IMR-90 (cell line): Measurements from ENCODE around the gene RHCE.

Experiments
- BHLHE40 ChIP-seq: fragments of 150-350 bp; IDR thresholded peaks from 2 replicates; pipeline ENCODE4 v1.6.1; 2016; ENCODE audit warnings: mild to moderate bottlenecking, low read depth, low read length
- CEBPB ChIP-seq: IDR thresholded peaks from 2 replicates; pipeline ENCODE4 v1.6.1; 2012; ENCODE audit warnings: low read depth, low read length, improper control_type of control experiment
- CHD1 ChIP-seq: IDR thresholded peaks from 2 replicates; pipeline ENCODE4 v1.6.1; 2012; ENCODE audit warnings: low read depth, low read length, improper control_type of control experiment
- ELK1 ChIP-seq: fragments of 150-350 bp; IDR thresholded peaks from 2 replicates; pipeline ENCODE4 v1.6.1; 2016; ENCODE audit warnings: low read depth, mild to moderate bottlenecking, low read length, moderate library complexity, borderline replicate concordance
- FOS ChIP-seq: fragments of 150-350 bp; IDR thresholded peaks from 2 replicates; pipeline ENCODE4 v1.6.1; 2016; ENCODE audit warnings: low read depth, low read length
- MAFK ChIP-seq: IDR thresholded peaks from 2 replicates; pipeline ENCODE4 v1.6.1; 2012; ENCODE audit warnings: low read depth, low read length, improper control_type of control experiment
- POLR2A ChIP-seq: IDR thresholded peaks from 2 replicates; pipeline ENCODE4 v1.6.1; 2012; ENCODE audit warnings: mild to moderate bottlenecking, low read depth, low read length
- RAD21 ChIP-seq: IDR thresholded peaks from 2 replicates; pipeline ENCODE4 v1.6.1; 2012; ENCODE audit warnings: low read length, improper control_type of control experiment
- RCOR1 ChIP-seq: IDR thresholded peaks from 2 replicates; pipeline ENCODE4 v1.6.1; 2012; ENCODE audit warnings: mild to moderate bottlenecking, low read length, improper control_type of control experiment; ENCODE audit not compliant: insufficient replicate concordance
- RFX5 ChIP-seq: IDR thresholded peaks from 2 replicates; pipeline ENCODE4 v1.8.0; 2012; ENCODE audit warnings: low read depth, mild to moderate bottlenecking, low read length, moderate library complexity
- SMC3 ChIP-seq: fragments of 150-350 bp; IDR thresholded peaks from 2 replicates; pipeline ENCODE4 v1.6.1; 2016; ENCODE audit warnings: low read depth, mild to moderate bottlenecking, antibody characterized with exemption, low read length, moderate library complexity
- USF2 ChIP-seq: fragments of 150-350 bp; IDR thresholded peaks from 2 replicates; pipeline ENCODE4 v1.6.1; 2017; ENCODE audit warnings: mild to moderate bottlenecking, antibody characterized with exemption, low read length, low read depth
- TF ChIP-seq, protein P1 (sequence below): conservative IDR thresholded peaks from 2 replicates; pipeline ENCODE4 v1.5.1; 2012; ENCODE audit warnings: mild to moderate bottlenecking, low read depth, low read length, improper control_type of control experiment

DNA sequence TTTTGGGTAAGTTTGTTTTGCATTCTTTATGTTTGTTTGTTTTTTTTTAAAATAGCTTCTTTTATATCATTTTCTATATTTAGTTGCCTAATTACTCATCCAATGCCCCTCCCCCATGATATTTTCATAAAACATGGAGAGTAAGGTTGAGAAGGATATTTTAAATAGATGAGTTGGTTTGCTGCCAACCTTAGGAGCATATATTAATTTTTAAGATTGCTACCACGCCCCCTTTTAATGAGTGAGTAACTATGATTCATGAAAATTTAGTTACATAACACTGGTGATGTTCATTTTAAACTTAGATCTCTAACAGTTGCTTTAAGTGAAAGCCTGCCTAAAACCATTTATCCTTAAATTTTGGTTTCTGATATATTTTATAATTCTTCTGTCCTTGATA, 63.8 kb downstream of the RHCE start:
- TF ChIP-seq, protein P1, sequence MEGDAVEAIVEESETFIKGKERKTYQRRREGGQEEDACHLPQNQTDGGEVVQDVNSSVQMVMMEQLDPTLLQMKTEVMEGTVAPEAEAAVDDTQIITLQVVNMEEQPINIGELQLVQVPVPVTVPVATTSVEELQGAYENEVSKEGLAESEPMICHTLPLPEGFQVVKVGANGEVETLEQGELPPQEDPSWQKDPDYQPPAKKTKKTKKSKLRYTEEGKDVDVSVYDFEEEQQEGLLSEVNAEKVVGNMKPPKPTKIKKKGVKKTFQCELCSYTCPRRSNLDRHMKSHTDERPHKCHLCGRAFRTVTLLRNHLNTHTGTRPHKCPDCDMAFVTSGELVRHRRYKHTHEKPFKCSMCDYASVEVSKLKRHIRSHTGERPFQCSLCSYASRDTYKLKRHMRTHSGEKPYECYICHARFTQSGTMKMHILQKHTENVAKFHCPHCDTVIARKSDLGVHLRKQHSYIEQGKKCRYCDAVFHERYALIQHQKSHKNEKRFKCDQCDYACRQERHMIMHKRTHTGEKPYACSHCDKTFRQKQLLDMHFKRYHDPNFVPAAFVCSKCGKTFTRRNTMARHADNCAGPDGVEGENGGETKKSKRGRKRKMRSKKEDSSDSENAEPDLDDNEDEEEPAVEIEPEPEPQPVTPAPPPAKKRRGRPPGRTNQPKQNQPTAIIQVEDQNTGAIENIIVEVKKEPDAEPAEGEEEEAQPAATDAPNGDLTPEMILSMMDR: no peak
- TF ChIP-seq USF2: no peak
- TF ChIP-seq POLR2A: no peak
- TF ChIP-seq SMC3: no peak
- no peak for TF ChIP-seq RFX5
- TF ChIP-seq BHLHE40: no peak
- TF ChIP-seq CHD1: no peak
- no peak for TF ChIP-seq CEBPB
- TF ChIP-seq RCOR1: no peak
- TF ChIP-seq ELK1: no peak
- TF ChIP-seq MAFK: no peak
- TF ChIP-seq RAD21: no peak
- no peak for TF ChIP-seq FOS
